ENCODE results near the gene PRAMEF13.
"Not testable (repeated sequence)": the region's sequence is repeated elsewhere in the genome, so short reads cannot be mapped to it uniquely, and the experiment has no call there.

GRCh38 chr1:13247122-13247521, 45.9 kb upstream of the PRAMEF13 start:
- not testable (repeated sequence) for TF ChIP-seq EP300 (IDR thresholded peaks at IDR 0.05; ENCODE audit: low read length); ZNF584 (CRISPR knock-in tag; IDR thresholded peaks at IDR 0.05; ENCODE audit: low read depth); POLR2A (conservative IDR thresholded peaks at IDR 0.05); SRF (CRISPR knock-in tag; IDR thresholded peaks at IDR 0.05); ETS1 (conservative IDR thresholded peaks at IDR 0.05; ENCODE audit: control insufficient read depth, low read depth, low read length); MYNN (IDR thresholded peaks at IDR 0.05); MYNN (CRISPR knock-in tag; IDR thresholded peaks at IDR 0.05); ZNF124 (CRISPR knock-in tag; IDR thresholded peaks at IDR 0.05); PURB (CRISPR knock-in tag; IDR thresholded peaks at IDR 0.05; ENCODE audit: low read depth)
